OCI-LY3 (cell line): Measurements from ENCODE around the gene DNAH11.

Source experiments
- CTCF ChIP-seq: fragments of 200-600, 300-600 bp; sonication (generic); IDR thresholded peaks from 2 replicates; pipeline ENCODE4 v1.5.1; 2014; ENCODE audit warnings: antibody characterized with exemption, low read length, low read depth
- EZH2phosphoT487 ChIP-seq: fragments of 200-600 bp; shearing (Covaris generic); IDR thresholded peaks from 2 replicates; pipeline ENCODE4 v1.6.1; 2018; ENCODE audit warnings: antibody characterized with exemption, mixed run types, low read depth

GRCh38 chr7:21938463-21938862 lies 395.6 kb downstream of the DNAH11 start:
- TF ChIP-seq CTCF, result no peak
- no peak for TF ChIP-seq EZH2phosphoT487
